CD1c-positive myeloid dendritic cell (primary cell): ENCODE measurements around the gene DCLK2.

Experiments used
- DNase-seq: peaks from one replicate; pipeline ENCODE4 v3.0.0-alpha.2; 2016; ENCODE audit errors: extremely low spot score

DCLK2 gene

DNA sequence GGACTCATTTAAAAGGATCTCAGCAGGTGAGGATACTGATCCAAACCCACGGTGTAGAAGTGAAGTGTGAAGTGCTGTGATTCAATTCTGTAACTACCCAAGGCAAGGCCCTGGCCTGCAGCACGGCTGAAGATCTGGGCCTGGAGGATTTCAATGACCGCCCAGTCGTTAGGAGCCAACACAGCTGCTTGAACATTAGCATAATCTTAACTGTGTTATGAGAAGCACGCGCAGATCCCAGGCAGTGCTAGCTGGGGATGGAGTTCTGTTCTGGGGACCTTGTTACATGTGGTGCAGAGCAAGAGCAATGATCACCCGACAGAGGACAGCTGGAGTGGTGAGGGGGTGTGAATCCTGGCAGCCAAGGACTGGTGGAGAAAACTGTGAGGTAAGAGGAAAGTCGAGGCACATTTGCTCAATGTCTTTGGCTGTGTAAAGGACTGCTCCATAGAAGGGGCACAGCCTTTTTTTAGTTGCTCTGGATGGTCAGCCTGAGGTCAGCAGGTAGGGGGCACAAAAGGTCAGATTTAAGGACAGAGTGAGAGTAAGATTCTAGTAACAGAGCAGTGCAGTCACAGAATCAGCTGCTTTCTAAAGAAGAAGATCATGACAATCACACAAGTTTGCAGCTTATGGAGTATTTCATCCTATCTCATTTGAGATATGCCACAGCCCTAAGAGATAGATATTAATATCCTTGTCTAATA lies 181.8 kb downstream of the DCLK2 start:
- DNase-seq = no peak

DNA sequence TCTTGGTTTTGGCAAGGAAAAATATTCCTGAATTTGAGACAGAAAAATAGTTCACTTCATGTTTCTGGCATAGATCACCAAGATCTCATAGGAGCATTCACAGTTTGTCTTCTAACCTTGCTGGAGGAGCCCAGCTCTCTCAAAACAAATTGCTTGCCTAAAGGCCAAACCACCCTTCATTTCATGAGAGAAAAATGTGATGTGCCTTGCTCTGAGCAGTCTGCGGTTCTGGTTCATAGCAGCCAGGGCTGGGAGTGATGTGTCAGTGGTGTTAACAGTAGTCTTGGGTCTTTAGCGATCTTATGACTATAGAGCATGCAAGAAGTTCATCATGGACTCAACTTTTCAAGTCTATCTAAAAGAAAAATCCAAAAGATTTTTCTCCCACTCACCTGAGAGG lies 183.3 kb downstream of the DCLK2 start:
- no peak for DNase-seq

GRCh38 chr4:150262611-150263010 lies 184.4 kb downstream of the DCLK2 start:
- DNase-seq = no peak

DNA sequence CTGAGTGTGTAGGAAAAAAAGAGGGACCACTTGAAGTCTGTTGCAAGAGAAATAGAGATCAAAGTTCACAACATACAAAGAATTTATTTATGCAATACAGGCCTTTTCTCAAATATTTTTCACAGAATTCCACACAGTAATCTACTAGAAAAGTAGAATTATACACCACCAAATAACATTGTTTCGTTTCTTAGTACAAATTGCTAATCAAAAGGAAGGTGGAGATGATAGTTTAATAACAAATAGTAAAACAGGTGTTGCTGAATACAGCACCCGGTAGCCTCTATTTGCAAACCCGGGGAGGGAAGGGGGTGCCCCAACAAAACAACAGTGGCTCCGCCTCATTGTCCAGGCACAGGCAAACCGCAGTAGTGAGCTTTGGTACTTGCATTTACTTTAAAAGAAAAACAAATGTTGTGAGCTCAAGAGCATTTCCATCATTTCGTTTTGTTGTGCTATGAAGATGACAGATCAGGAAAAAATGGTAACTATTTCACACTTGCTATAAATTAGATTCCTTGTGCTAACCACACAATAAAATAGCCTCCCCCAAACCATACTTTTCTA lies 186.4 kb downstream of the DCLK2 start:
- DNase-seq = no peak

- no peak for DNase-seq
These were observed 187.6 kb downstream of the DCLK2 start for GRCh38 chr4:150265806-150266205.

DNA sequence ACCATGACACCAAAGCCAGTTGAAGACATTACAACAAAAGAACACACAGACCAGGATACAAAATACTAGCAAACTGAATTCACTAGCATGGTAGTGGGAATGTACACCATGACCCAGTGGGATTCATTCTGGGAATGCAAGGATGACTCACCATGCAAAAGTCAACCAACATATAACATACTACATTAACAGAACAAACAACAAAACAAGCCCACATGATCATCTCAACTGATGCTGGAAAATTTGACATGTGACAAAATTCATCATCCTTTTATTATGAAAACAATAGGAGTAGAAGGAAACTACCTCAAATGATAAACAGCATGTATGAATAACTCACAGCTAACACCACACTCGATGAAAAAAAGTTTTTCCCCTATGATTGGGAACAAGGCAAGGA lies 190.2 kb downstream of the DCLK2 start:
- DNase-seq = no peak

- DNase-seq = no peak
These were observed 200.0 kb downstream of the DCLK2 start for GRCh38 chr4:150278206-150278605.

DNA sequence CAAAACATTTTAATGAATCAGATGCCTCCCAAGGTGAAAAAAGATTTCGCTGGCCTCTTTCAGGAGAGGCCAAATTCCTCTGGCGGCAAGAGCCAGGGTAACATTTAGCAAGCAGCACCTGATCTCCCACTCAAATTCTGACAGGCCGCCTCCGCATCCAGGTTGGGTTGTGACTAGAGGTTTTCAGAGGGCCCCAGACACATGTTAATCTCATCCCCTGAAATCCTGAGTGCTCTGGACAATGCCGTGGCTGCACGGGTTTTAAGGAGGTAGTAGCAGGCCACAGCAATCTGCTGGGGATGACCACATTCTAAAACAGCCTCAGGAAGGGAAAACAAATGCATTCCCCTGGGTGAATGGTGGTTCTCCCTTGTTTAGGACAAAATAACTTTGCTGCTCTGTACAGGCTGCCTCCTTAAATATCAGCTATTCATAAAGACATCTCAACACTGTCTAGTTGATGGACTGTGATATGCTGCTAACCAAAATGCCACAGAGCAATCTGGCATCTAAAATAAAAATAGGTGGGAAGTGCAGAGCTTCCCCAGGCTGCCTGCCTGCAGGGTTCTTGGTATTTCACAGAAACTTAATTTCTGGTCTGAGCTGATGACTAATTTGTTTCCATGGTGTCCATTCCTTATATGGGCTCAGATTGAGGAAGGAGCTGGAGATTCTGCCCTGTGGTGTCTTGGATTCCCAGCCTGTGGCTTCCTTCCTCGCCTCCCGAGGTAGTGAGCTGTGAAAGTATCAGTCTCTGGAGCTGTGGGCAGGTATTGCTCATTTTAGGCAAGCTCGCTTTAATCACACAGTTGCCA lies 202.0 kb downstream of the DCLK2 start:
- peak; percentile 80 for DNase-seq

DNA sequence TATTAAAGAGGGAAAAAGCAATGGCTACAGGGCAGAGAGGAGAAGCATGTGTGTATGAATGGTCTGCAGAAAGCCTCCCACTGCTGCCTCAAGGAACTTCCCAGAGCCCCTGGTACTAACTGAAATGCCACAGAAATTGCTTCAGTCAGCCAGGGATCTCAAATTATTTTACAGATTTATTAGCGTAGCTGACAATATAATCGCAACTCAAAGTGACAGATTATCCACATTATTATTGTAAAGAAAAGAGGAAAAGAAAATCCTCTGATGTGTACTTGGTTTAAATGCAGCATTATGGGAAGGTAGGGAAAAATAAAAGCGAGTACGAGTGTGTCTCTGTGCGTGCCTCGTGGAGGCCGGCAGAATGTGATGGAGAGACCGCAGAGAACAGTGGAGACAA lies 202.7 kb downstream of the DCLK2 start:
- no peak for DNase-seq

DNA sequence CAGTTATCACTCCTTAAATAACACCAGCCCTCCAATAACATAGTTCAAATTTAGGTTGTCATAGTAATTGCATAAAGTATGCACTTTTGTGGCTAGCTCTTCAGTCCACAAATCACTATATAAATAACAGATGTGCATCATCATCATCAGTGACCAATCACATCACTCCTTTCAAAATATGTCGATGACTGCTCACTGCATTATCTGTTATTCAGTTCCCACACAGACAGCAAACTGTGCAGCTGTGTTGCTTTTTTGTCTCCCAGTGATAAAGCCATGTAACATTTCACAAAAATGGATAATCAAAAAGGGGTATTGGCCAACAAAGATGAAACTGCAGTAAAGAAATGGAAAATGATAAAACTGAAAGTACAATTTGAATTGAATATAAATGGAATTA lies 205.4 kb downstream of the DCLK2 start:
- DNase-seq = no peak

DNA sequence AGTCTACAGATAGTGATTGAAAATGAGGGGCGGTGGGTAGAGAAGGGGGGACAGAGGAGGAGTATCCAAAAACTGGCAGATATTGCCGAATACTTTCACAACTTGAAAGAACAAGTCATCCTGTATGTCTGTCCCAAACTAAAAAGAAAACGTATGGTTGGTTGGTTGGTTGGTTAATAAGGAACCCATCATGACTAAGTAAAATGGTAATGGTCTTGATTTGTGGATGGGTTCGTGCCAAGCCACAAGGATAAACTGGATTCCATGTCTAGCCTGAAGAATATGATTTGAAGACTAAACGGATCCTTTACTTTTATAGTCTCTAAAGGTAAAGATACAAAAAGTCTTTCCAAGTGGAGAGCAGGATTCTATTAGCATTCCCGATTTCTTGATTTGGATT lies 208.4 kb downstream of the DCLK2 start:
- DNase-seq = no peak

- DNase-seq = no peak
These were observed 211.0 kb downstream of the DCLK2 start for GRCh38 chr4:150289198-150289597.

- DNase-seq = no peak
These were observed 211.6 kb downstream of the DCLK2 start for GRCh38 chr4:150289881-150290280.

GRCh38 chr4:150297861-150298474 lies 219.7 kb downstream of the DCLK2 start:
- peak; percentile 62 for DNase-seq

GRCh38 chr4:150299816-150300215 lies 221.6 kb downstream of the DCLK2 start:
- no peak for DNase-seq

DNA sequence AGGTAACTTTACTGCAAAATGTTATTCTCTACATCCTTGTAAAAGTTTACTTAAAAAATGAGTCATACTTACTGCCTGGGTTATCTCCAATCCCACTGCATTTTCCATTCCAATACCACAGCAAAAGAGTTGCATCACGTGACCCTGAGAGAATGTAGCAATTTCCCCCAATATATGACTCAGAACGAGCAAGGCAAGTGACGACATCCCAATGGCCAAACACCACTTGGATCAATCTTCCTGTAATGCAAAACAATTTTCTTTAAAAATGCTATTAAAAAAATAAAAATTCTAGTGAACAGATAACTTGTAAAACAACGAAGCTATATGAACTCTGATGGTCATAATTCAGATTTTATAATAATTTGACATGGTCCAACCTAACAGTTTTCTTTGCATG lies 224.3 kb downstream of the DCLK2 start:
- DNase-seq = peak; percentile 63

DNA sequence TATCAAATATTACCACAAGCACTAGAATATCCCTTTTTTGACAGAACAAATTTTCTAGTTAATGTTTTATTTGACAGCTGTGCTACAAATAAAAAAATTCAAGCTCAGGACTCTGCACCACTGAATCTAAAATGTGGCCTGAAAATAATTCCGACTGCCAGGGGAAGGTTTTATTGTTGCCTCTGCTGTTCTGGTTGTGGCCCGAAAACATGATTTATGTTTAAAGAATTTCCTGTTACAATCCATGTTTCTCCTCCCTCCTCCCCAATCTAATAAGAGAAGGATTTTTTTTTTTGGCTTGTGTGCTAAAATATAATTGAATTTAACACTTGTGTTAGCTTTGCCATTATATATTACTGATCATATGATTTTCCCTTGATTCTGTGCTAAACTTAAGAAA lies 227.8 kb downstream of the DCLK2 start:
- DNase-seq = no peak

GRCh38 chr4:150306719-150307118 lies 228.5 kb downstream of the DCLK2 start:
- DNase-seq = no peak
